Karpas-422 (cell line): ENCODE measurements around the gene TMEM176B. TPM values are rescaled to one million over a fixed set of nuclear protein-coding genes. Genes with fewer than 3 reads are reported as not detected.

Source experiments
- DNase-seq: peaks from one replicate; pipeline ENCODE4 v3.0.0-alpha.2; 2015
- H2AFZ ChIP-seq: fragments of 200-600 bp; sonication (generic); 2 replicates; pipeline ENCODE4 v1.6.1; 2014; ENCODE audit warnings: antibody characterized with exemption, low read length, mixed read lengths
- H3K27ac ChIP-seq: fragments of 200-600 bp; sonication (generic); 2 replicates; pipeline ENCODE4 v1.5.1; 2014; ENCODE audit warnings: mild to moderate bottlenecking, low read length, moderate library complexity
- H3K27me3 ChIP-seq: fragments of 200-600 bp; sonication (generic); 2 replicates; pipeline ENCODE4 v1.6.1; 2014; ENCODE audit warnings: low read length, mixed read lengths
- H3K36me3 ChIP-seq: fragments of 200-600 bp; sonication (generic); 2 replicates; pipeline ENCODE4 v1.6.1; 2014; ENCODE audit warnings: low read length, mixed read lengths; ENCODE audit not compliant: insufficient read depth
- H3K4me1 ChIP-seq: fragments of 200-600 bp; sonication (generic); 2 replicates; pipeline ENCODE4 v1.6.1; 2014; ENCODE audit warnings: mild to moderate bottlenecking, low read length, mixed read lengths
- H3K4me2 ChIP-seq: fragments of 200-600 bp; sonication (generic); 2 replicates; pipeline ENCODE4 v1.6.1; 2014; ENCODE audit warnings: low read length, low read depth, mild to moderate bottlenecking; ENCODE audit not compliant: poor library complexity, severe bottlenecking
- H3K4me3 ChIP-seq: fragments of 200-600 bp; sonication (generic); 2 replicates; pipeline ENCODE4 v1.5.1; 2014; ENCODE audit warnings: mild to moderate bottlenecking, antibody characterized with exemption, low read length, mixed read lengths
- H3K79me2 ChIP-seq: fragments of 200-600 bp; sonication (generic); 2 replicates; pipeline ENCODE4 v1.6.1; 2014; ENCODE audit warnings: mild to moderate bottlenecking, low read length, mixed read lengths
- H3K9ac ChIP-seq: fragments of 200-600 bp; sonication (generic); 2 replicates; pipeline ENCODE4 v1.6.0; 2014; ENCODE audit warnings: low read length
- H3K9me2 ChIP-seq: fragments of 200-600 bp; sonication (generic), shearing (Covaris generic); replicated peaks from 2 replicates; pipeline ENCODE4 v1.6.0; 2014; ENCODE audit warnings: mild to moderate bottlenecking, low read length, moderate library complexity; ENCODE audit not compliant: insufficient read depth
- H3K9me3 ChIP-seq: fragments of 300-700, 200-600 bp; sonication (generic); 2 replicates; pipeline ENCODE4 v1.6.1; 2014; ENCODE audit warnings: low read length, mixed read lengths
- H4K20me1 ChIP-seq: fragments of 200-600 bp; sonication (generic); 2 replicates; pipeline ENCODE4 v1.6.1; 2014; ENCODE audit warnings: mild to moderate bottlenecking, antibody characterized with exemption, low read length, low read depth; ENCODE audit not compliant: insufficient read depth
- total RNA-seq: library from RNA; depleted of rRNA; stranded (reverse); fragments of >200 nt; shearing (Covaris generic); gene quantifications from 2 replicates; pipeline ENCODE4 v1.2.3, GENCODE V29; 2014; ENCODE audit warnings: low replicate concordance; rRNA removed

The TMEM176B gene
- not detected in 2 replicates for total RNA-seq

GRCh38 chr7:150799741-150800580 is at the start of gene TMEM176B:
Gene TMEM176B (minus strand): TSS chr7:150800364. CDS start chr7:150796569, 3,795 bp downstream.
- Histone ChIP-seq H3K9me3 (no peaks in the 10 kb centered on the region), H3K36me3 (no peaks in the 10 kb centered on the region), H4K20me1 (no peaks in the 10 kb centered on the region), H3K9me2 (no peaks in the 10 kb centered on the region), H2AFZ (no peak within 1 kb of the TSS), H3K4me3 (no peak within 1 kb of the TSS), H3K27ac (no peak within 1 kb of the TSS), H3K27me3 (no peaks in the 10 kb centered on the region), H3K9ac (no peak within 1 kb of the TSS), H3K4me1 (peaks cover 4% of the 10 kb centered on the region), H3K79me2 (no peaks in the 10 kb centered on the region), H3K4me2 (no peak within 1 kb of the TSS)
- DNase-seq: no peak

- DNase-seq: no peak
- no peaks in the 10 kb centered on the region for H3K79me2 ChIP-seq
Measured at GRCh38 chr7:150849204-150849775, 49.1 kb upstream of the TMEM176B start.

GRCh38 chr7:150848561-150849115 is 48.5 kb upstream of the TMEM176B start:
- no peaks in the 10 kb centered on the region for H4K20me1 ChIP-seq
- H3K27me3 ChIP-seq: no peaks in the 10 kb centered on the region
- H3K4me3 ChIP-seq: no peak overlapping the region
- no peak overlapping the region for H2AFZ ChIP-seq
- H3K4me2 ChIP-seq: no peak overlapping the region
- H3K36me3 ChIP-seq: no peaks in the 10 kb centered on the region
- DNase-seq: no peak
- no peaks in the 10 kb centered on the region for H3K9me2 ChIP-seq
- no peak overlapping the region for H3K27ac ChIP-seq
- no peak overlapping the region for H3K9ac ChIP-seq
- no peaks in the 10 kb centered on the region for H3K79me2 ChIP-seq
- H3K9me3 ChIP-seq: no peaks in the 10 kb centered on the region
- H3K4me1 ChIP-seq: no peaks in the 10 kb centered on the region

More at GRCh38 chr7:150849204-150849775, 49.1 kb upstream of the TMEM176B start:
- Histone ChIP-seq H3K9me2 (no peaks in the 10 kb centered on the region), H3K4me1 (no peaks in the 10 kb centered on the region), H3K9me3 (no peaks in the 10 kb centered on the region), H3K27ac (no peak overlapping the region), H3K4me2 (no peak overlapping the region), H2AFZ (no peak overlapping the region), H3K27me3 (no peaks in the 10 kb centered on the region), H4K20me1 (no peaks in the 10 kb centered on the region), H3K36me3 (no peaks in the 10 kb centered on the region), H3K4me3 (no peak overlapping the region), H3K9ac (no peak overlapping the region)

- Histone ChIP-seq H3K27ac (no peak overlapping the region), H3K9ac (no peak overlapping the region), H3K4me3 (no peak overlapping the region), H4K20me1 (no peaks in the 10 kb centered on the region), H3K4me1 (no peaks in the 10 kb centered on the region), H3K79me2 (no peaks in the 10 kb centered on the region), H3K9me2 (no peaks in the 10 kb centered on the region), H3K9me3 (no peaks in the 10 kb centered on the region), H2AFZ (no peak overlapping the region), H3K4me2 (no peak overlapping the region), H3K27me3 (no peaks in the 10 kb centered on the region), H3K36me3 (no peaks in the 10 kb centered on the region)
- DNase-seq: no peak
Measured at GRCh38 chr7:150848111-150848510, 47.9 kb upstream of the TMEM176B start.

- Histone ChIP-seq H3K4me1 (no peaks in the 10 kb centered on the region), H3K79me2 (no peaks in the 10 kb centered on the region)
- DNase-seq: no peak
Measured at GRCh38 chr7:150847536-150847935, 47.4 kb upstream of the TMEM176B start.

GRCh38 chr7:150846291-150847115 is 46.3 kb upstream of the TMEM176B start:
- Histone ChIP-seq H3K4me1 (no peaks in the 10 kb centered on the region), H3K27me3 (no peaks in the 10 kb centered on the region), H3K4me3 (no peak overlapping the region), H2AFZ (no peak overlapping the region), H3K9ac (no peak overlapping the region), H3K79me2 (no peaks in the 10 kb centered on the region), H3K4me2 (no peak overlapping the region), H3K9me2 (no peaks in the 10 kb centered on the region), H4K20me1 (no peaks in the 10 kb centered on the region), H3K27ac (no peak overlapping the region), H3K36me3 (no peaks in the 10 kb centered on the region), H3K9me3 (no peaks in the 10 kb centered on the region)
- DNase-seq: no peak

More at GRCh38 chr7:150847536-150847935, 47.4 kb upstream of the TMEM176B start:
- no peak overlapping the region for H3K4me2 ChIP-seq
- no peak overlapping the region for H3K4me3 ChIP-seq
- H3K36me3 ChIP-seq: no peaks in the 10 kb centered on the region
- H3K27ac ChIP-seq: no peak overlapping the region
- no peaks in the 10 kb centered on the region for H3K27me3 ChIP-seq
- H3K9me2 ChIP-seq: no peaks in the 10 kb centered on the region
- no peak overlapping the region for H2AFZ ChIP-seq
- no peaks in the 10 kb centered on the region for H3K9me3 ChIP-seq
- H4K20me1 ChIP-seq: no peaks in the 10 kb centered on the region
- H3K9ac ChIP-seq: no peak overlapping the region

GRCh38 chr7:150845421-150845861 is 45.3 kb upstream of the TMEM176B start:
- H2AFZ ChIP-seq: no peak overlapping the region
- H3K4me1 ChIP-seq: no peaks in the 10 kb centered on the region
- H3K9me2 ChIP-seq: no peaks in the 10 kb centered on the region
- H3K4me3 ChIP-seq: no peak overlapping the region
- H3K79me2 ChIP-seq: no peaks in the 10 kb centered on the region
- no peak overlapping the region for H3K27ac ChIP-seq
- no peak overlapping the region for H3K9ac ChIP-seq
- no peaks in the 10 kb centered on the region for H4K20me1 ChIP-seq
- no peaks in the 10 kb centered on the region for H3K27me3 ChIP-seq
- H3K36me3 ChIP-seq: no peaks in the 10 kb centered on the region
- no peak for DNase-seq
- no peaks in the 10 kb centered on the region for H3K9me3 ChIP-seq
- no peak overlapping the region for H3K4me2 ChIP-seq
